Midbrain (tissue), 1 donor: Measurements from ENCODE around the gene PRELP.

Experiments
- DNase-seq: peaks from one replicate; lab custom pipeline; 2025; lab: John Stamatoyannopoulos, UW

PRELP gene

DNA sequence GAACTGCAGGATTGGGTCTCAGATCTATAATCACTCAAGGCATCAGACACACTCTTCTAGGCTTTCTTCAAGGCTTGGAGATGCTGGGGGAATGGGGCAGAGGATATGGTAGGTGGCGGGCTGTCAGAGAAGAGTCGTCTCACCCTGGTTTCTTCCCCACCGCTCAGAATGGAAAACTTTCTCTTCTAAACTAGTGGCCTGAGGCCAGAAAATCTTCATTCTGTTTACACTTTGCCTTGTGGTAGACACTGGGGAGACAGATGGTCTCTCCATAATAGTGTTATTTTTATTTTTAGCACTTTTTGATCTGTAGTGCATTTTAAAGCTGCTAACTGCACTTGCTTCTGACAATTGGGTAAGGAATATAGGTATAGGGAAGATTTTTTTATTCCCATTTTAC is 2.6 kb downstream of the PRELP start:
- DNase-seq = no peak

DNA sequence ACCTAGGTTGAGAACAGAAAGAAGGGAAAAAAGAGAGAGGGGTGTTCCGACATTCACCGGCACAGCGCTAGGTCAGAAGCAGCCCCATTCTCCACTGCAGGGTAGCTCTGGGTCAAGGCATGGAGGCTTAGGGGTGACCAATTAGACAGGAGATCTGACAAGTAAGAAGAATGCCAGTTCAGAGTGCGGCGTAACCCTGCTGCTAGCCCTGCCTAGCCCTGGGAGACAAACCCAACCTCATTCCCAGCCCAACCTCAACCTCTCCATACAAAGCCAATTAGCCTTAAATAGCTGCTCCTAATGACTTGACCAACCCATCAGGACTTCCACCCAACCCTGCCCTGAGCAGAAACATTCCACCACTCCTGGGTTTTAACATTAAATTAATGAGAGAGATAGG is 3.4 kb downstream of the PRELP start:
- DNase-seq = no peak

- no peak for DNase-seq
These were observed 4.0 kb downstream of the PRELP start for GRCh38 chr1:203479646-203480045.

GRCh38 chr1:203480084-203480483 is 4.5 kb downstream of the PRELP start:
- DNase-seq = no peak

DNA sequence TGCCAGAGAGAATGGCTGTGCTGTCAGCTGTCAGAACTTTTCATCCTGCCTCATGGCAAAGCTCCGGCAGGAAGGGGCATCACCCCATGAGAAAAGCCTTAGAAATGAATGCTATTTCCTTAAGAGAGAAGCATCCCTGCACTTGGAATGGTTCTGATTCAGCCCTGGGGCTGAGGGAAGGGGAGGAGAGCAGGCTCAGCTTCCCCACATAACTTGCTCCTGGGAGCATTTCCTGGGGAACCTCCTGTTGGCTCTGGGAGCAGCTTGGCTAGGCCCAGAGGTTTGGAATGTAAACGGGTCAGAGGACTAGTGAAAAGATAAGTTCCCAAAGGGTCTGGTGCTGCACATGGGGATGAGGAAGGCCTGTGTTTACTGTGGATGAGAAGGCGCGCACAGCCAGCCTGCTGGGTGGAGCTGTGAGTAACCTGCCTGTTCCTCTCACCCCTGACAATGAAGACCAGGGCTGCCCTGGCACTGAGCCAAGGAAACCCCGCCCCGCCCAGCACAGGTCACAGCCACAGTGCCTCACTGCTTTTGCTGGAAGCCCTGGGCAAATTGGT is 5.0 kb downstream of the PRELP start:
- DNase-seq = no peak

GRCh38 chr1:203481196-203481595 is 5.6 kb downstream of the PRELP start:
- DNase-seq = no peak

DNA sequence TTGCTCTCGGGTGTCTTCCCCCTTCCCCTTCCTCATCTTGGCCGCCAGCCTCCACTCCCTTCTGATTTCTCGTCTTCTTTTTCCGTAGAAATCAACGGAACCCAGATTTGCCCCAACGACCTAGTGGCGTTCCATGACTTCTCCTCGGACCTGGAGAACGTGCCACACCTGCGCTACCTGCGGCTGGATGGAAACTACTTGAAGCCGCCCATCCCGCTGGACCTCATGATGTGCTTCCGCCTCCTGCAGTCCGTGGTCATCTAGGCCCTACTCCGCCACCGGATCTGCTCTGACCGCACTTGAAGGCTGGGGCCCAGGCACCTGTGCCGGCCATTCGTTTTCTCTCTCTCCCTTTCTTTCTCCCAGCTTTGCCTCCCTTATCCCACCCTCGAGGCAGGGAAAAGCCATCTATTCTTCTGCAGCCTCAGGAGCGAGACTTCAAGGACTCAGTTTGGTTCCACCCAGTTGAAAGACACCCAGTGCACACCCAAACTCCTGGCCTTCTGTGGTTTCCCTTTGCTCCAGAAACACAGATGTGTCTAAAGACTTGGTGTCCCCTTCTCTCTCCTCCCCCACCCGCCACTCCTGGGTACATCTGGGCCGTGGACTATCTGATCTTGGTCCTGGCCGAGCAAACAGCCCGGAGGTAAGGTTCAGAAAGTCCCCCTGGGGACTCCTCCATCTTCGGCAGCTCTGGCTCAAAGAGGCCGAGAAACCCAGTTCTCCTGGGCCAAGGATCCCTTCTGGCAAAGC is 11.2 kb downstream of the PRELP start:
- DNase-seq = no peak

DNA sequence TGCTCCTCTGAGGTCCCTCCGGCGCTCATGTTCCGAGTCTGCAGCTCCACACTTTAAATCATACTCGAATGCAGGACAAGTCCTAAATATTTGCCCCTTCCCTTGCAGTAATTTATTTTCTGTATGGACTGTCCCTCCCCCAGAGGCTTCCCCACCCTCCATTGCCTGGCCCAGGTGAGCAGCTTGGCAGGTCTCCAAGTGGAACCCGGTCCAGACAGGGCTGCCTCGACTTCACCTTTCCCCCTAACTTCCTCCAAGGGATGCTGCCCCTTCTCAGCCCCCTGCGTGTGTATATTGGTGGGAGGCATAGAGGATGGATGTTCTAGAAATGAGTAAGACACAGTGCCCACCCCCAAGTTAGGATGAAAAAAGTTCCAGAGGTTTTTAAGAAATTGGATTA is 12.9 kb downstream of the PRELP start:
- no peak for DNase-seq

DNA sequence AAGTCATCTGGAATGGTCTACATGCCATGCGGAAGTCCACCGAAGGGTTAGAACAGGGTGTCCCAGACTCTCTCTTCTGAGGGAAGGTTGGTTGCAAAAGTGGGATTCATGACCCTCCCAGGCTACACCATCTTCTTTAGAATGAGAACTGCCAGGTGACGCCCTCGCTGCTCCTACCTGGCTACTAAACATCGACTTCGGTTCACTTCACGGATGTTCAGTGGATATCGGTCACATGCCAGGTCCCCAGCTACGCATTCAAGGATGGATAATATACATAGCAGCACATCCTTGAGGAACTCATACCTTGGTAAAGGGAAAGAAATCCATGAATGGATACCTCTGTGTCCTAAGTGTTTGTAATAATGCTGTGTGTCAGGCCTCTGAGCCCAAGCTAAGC is 15.0 kb downstream of the PRELP start:
- no peak for DNase-seq

DNA sequence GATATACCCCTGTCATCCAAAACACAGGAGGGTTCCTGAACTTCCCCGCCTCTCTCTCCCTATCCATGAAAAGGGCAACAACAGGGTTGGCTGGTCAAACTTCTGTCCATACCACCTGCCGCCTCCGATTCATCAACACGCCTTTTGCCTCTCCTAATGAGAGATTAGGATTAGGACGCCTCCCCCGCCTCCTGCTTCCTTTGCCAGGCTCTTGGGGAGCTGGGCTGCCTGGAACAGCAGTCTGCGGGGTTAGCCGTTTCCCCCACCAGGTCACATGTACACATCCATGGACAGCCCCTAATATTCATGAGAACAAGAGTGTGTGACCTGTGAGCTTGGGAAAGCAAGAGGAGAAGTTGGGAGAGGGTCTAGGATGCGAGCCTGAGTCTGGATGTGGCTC is 16.1 kb downstream of the PRELP start:
- DNase-seq = no peak

DNA sequence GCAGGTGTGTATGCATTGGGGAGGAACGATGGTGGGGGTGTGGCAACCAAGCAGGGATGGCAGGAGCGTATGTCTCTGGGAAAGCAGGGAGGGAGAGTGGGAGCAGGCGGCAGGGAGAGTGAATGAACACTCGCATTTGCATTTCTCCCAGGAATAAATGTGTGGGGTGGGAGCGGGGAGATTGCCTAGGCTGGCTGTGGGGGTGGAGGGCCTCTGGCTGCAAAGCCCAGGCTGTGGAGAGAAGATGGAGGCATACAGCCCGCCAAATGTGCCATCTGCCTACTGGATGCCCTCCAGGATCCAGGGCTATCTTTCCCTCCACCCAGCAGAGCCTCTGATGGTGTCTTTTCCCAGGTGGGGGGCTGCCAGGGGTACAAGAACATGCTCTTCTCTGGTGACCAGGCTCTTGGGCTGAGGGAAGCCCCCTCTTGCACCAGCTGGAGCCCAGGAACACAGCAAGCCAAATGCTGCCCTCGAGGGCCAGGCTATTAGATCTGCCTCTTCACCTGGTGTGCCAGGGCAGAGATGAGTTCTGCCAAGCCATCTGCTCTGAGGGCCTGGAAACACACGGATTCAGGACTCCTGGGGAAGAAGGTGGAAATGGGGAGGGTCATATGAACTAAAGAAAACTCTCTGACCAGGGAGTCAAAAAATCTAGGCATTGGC is 16.6 kb downstream of the PRELP start:
- no peak for DNase-seq

DNA sequence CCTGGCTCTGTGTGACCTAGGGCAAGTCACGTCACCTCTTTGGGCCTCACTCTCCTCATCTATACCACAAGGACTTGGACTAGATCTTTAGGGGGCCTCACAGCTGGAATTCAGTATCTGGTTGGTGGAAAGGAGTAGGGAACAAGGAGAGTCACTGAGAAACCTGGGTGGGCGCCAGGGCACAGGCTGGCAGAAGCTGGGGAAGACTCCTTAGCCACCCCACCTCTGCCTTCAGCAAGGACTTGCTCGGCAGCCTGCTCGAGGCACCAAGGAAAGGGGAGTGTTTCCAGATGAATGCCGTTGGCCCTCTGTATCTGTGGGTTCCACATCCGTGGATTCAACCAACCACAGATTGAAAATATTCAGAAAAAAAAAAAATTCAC is 17.1 kb downstream of the PRELP start:
- no peak for DNase-seq

DNA sequence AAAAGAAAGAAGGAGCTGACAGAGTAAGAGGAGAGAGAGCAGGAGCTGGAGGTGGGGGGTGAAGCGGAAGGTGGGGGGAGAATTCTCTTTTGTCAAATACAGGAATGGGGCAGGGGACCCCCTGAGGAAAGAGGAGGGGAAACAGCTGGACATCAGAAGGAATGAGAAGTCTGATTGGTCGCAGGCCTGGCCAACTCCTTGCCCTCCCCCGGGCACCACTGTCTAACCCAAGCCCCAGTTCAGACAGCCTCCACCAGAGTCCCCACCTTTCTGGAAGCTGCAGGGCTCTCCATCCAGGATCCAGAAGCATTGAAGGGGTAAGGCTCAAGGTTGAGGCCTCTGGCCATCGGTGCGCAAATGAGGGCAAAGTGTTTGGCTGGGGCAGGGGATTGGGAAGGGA is 18.3 kb downstream of the PRELP start, which contains the start of gene OPTC:
TSS of gene OPTC (plus strand) at position 253 of the 400 bp plus-strand sequence. CDS start 1,853 bp downstream, outside the sequence.
- DNase-seq = no peak

- no peak for DNase-seq
These were observed 20.2 kb downstream of the PRELP start for GRCh38 chr1:203495845-203496244.

DNA sequence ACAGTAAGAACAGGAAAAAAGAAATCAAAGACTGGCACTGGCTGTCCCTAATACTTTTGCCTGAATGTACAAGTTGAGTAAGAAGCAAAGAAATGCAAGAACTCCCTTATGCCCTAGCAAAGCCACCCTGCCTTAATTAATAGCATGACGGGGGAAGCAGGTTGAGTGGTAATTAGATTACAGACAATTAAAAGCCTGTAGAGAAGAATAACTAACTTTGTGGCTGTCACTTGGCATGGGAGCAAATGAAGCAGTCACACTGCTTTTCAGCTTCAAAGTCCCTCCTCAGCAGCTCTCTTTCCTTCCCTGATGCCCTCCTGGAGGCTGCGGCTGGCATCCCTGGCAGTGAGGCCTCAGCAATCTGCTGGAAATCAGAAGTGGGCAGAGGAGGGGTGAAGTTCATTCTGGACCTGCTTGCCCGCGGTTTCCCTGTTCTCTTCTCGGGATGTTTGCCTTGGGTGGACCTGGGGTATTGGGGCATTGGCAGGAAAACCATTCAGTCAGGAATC is 21.7 kb downstream of the PRELP start:
- no peak for DNase-seq

GRCh38 chr1:203499643-203500278 is 24.2 kb downstream of the PRELP start:
- no peak for DNase-seq

DNA sequence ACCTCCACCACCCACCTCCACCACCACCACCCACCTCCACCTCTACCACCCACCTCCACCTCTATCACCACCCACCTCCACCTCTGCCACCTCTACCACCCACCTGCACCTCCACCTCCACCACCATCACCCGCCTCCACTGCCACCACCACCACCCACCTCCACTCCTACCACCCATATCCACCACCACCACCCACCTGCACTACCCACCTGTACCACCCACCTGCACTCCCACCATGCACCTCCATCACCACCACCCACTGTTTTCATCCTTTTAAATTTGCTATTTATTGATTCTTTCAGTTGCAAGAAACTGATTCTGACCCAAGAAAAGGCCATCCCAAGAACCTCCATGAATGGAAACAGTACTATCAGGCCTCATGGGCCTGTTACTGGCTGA is 24.7 kb downstream of the PRELP start:
- DNase-seq = no peak

DNA sequence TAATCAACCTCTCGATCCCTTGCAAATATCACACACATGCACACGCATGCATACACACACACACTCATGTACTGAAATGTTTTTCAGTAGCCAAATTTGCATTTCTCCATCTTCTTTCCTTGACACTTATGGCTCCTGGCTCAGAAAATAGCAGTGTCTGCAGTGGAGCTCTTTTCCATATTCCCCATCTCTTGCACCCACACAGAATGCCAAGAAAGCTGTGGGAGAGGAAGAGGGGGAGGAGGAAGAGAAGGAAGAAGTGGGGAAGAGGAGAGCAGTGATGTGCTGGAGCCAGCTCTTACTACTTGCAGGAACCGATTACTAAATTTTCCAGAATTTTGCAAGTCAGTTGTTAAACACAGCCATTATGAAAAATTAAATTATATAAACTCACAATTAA is 28.2 kb downstream of the PRELP start:
- DNase-seq = no peak

GRCh38 chr1:203504400-203505250 is 29.0 kb downstream of the PRELP start:
- DNase-seq = peak; percentile 81

- no peak for DNase-seq
These were observed 30.1 kb downstream of the PRELP start for GRCh38 chr1:203505526-203506204.
